AG09309 (cell line): ENCODE results near the gene LAPTM5.
"Not testable (repeated sequence)": the region's sequence is repeated elsewhere in the genome, so short reads cannot be mapped to it uniquely, and the experiment has no call there.

Source experiments
- DNase-seq: peaks from one replicate; pipeline ENCODE4 v3.0.0-alpha.2; 2010; ENCODE audit warnings: low read depth
- H3K4me3 ChIP-seq: 2 replicates; pipeline ENCODE4 v1.5.1; 2011; ENCODE audit warnings: mild to moderate bottlenecking, low read depth, low read length, moderate library complexity; ENCODE audit not compliant: control insufficient read depth
- CTCF ChIP-seq: IDR thresholded peaks from 2 replicates; pipeline ENCODE4 v1.5.1; 2011; ENCODE audit warnings: mild to moderate bottlenecking, low read depth, low read length, inconsistent platforms; ENCODE audit not compliant: insufficient read depth, control insufficient read depth; ENCODE audit errors: missing control alignments

Gene LAPTM5

GRCh38 chr1:30691480-30691879 is 66.1 kb downstream of the LAPTM5 start:
- no peak overlapping the region for H3K4me3 ChIP-seq
- no peak for TF ChIP-seq CTCF
- no peak for DNase-seq

GRCh38 chr1:30689901-30690645 is 67.5 kb downstream of the LAPTM5 start:
- DNase-seq, result no peak
- H3K4me3 ChIP-seq, result no peak overlapping the region
- TF ChIP-seq CTCF, result no peak

GRCh38 chr1:30688920-30689794 is 68.4 kb downstream of the LAPTM5 start:
- DNase-seq, result no peak
- no peak for TF ChIP-seq CTCF
- no peak overlapping the region for H3K4me3 ChIP-seq

GRCh38 chr1:30688516-30688915 is 69.1 kb downstream of the LAPTM5 start:
- DNase-seq, H3K4me3 ChIP-seq: not testable (repeated sequence)

- H3K4me3 ChIP-seq, result no peak overlapping the region
- no peak for TF ChIP-seq CTCF
- DNase-seq, result no peak
These were observed 69.7 kb downstream of the LAPTM5 start for GRCh38 chr1:30687886-30688285.

- H3K4me3 ChIP-seq, result no peak overlapping the region
- no peak for TF ChIP-seq CTCF
- DNase-seq, result no peak
These were observed 71.2 kb downstream of the LAPTM5 start for GRCh38 chr1:30686236-30686935.
